HL-60 (cell line): ENCODE measurements around the gene ZNF891.

ENCODE experiments used
- CTCF ChIP-seq: IDR thresholded peaks from one replicate; pipeline ENCODE4 v1.5.1; 2011; ENCODE audit warnings: low read length, control low read depth, inconsistent platforms; ENCODE audit not compliant: insufficient read depth
- TF ChIP-seq, protein P1 (sequence below): IDR thresholded peaks from 2 replicates; pipeline ENCODE4 v1.6.1; 2012; ENCODE audit warnings: low read depth; ENCODE audit not compliant: insufficient replicate concordance

DNA sequence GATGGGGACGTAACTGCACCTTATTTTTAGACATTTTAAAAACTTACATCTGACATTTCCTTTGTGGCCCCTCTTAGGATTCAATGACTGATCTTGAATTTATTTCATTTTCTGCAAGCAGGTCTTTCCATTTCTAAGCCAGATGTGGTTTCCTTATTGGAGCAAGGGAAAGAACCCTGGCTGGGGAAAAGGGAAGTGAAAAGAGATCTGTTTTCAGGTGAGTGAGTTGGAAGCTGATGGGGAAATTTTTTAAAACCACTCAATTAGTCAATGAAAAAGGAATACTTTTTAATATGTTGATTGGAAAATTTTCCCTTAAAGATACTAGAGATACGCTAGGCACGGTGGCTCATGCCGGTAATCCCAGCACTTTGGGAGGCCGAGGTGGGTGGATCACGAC lies 46.7 kb downstream of the ZNF891 start:
- no peak for TF ChIP-seq CTCF
- TF ChIP-seq, protein P1, sequence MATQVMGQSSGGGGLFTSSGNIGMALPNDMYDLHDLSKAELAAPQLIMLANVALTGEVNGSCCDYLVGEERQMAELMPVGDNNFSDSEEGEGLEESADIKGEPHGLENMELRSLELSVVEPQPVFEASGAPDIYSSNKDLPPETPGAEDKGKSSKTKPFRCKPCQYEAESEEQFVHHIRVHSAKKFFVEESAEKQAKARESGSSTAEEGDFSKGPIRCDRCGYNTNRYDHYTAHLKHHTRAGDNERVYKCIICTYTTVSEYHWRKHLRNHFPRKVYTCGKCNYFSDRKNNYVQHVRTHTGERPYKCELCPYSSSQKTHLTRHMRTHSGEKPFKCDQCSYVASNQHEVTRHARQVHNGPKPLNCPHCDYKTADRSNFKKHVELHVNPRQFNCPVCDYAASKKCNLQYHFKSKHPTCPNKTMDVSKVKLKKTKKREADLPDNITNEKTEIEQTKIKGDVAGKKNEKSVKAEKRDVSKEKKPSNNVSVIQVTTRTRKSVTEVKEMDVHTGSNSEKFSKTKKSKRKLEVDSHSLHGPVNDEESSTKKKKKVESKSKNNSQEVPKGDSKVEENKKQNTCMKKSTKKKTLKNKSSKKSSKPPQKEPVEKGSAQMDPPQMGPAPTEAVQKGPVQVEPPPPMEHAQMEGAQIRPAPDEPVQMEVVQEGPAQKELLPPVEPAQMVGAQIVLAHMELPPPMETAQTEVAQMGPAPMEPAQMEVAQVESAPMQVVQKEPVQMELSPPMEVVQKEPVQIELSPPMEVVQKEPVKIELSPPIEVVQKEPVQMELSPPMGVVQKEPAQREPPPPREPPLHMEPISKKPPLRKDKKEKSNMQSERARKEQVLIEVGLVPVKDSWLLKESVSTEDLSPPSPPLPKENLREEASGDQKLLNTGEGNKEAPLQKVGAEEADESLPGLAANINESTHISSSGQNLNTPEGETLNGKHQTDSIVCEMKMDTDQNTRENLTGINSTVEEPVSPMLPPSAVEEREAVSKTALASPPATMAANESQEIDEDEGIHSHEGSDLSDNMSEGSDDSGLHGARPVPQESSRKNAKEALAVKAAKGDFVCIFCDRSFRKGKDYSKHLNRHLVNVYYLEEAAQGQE: no peak
